ENCODE measurements around the gene KRTAP4-4. TPM values are rescaled to one million over a fixed set of nuclear protein-coding genes. Genes with fewer than 3 reads are reported as not detected.
"Not testable (repeated sequence)": the region's sequence is repeated elsewhere in the genome, so short reads cannot be mapped to it uniquely, and the experiment has no call there.

The KRTAP4-4 gene
- total RNA-seq (not detected), polyA plus RNA-seq (not detected), total RNA-seq (0 reads per million in 6 experiments)

GRCh38 chr17:41160648-41161047 is at the start of gene KRTAP4-4:
Gene KRTAP4-4 (minus strand): TSS chr17:41160748. CDS start chr17:41160691, 57 bp downstream.
- Mint-ChIP-seq H3K27ac (peak within 1 kb of the TSS in 4 of 10 donors; percentile 9 to 68 (median 42)), H3K36me3 (no peaks in the 10 kb centered on the region), H3K27me3 (peaks cover 0 to 3% (median 0%) of the 10 kb centered on the region in 5 donors), H3K4me3 (no peak within 1 kb of the TSS), H3K9me3 (no peaks in the 10 kb centered on the region), H3K4me1 (peaks cover 0 to 4% (median 0%) of the 10 kb centered on the region in 4 donors)
- ATAC-seq (no peak), DNase-seq (no peak)
- POLR2A ChIA-PET = no interaction called here

- POLR2A ChIA-PET = no interaction called here
- Mint-ChIP-seq H3K27ac (peak overlapping the region in 1 of 10 donors; percentile 11), H3K9me3 (peaks cover 0 to 9% (median 5%) of the 10 kb centered on the region in 9 donors), H3K36me3 (no peaks in the 10 kb centered on the region), H3K4me1 (no peaks in the 10 kb centered on the region), H3K4me3 (no peak overlapping the region), H3K27me3 (peaks cover 0 to 3% (median 0%) of the 10 kb centered on the region in 5 donors)
- no peak for DNase-seq
- no peak for ATAC-seq
These were observed 39.0 kb upstream of the KRTAP4-4 start for GRCh38 chr17:41199421-41200078.

GRCh38 chr17:41196068-41196467 is 35.5 kb upstream of the KRTAP4-4 start:
- Mint-ChIP-seq H3K27me3 (peaks cover 0 to 3% (median 0%) of the 10 kb centered on the region in 5 donors), H3K9me3 (peaks cover 0 to 16% (median 5%) of the 10 kb centered on the region in 9 donors), H3K4me3 (no peak overlapping the region), H3K27ac (no peak overlapping the region), H3K36me3 (no peaks in the 10 kb centered on the region), H3K4me1 (peaks cover 0 to 2% (median 0%) of the 10 kb centered on the region in 4 donors)
- POLR2A ChIA-PET = no interaction called here
- no peak for DNase-seq
- ATAC-seq = no peak

DNA sequence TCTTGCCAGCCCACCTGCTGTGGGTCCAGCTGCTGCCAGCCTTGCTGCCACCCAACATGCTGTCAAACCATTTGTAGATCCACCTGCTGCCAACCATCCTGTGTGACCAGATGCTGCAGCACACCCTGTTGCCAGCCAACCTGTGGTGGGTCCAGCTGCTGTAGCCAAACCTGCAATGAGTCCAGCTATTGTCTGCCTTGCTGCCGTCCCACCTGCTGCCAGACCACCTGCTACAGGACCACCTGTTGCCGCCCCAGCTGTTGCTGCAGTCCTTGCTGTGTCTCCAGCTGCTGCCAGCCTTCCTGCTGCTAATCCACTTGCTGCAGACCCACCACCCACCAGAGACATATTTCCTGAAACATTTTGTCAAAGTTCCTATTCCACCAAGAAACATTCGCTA is 29.8 kb upstream of the KRTAP4-4 start:
- Mint-ChIP-seq H3K27me3 (peaks cover 0 to 11% (median 4%) of the 10 kb centered on the region in 5 donors), H3K9me3 (peaks cover 0 to 11% (median 0%) of the 10 kb centered on the region in 9 donors), H3K27ac (peak overlapping the region in 1 of 10 donors; percentile 57), H3K4me3 (no peak overlapping the region), H3K4me1 (peaks cover 0 to 6% (median 0%) of the 10 kb centered on the region in 4 donors), H3K36me3 (no peaks in the 10 kb centered on the region)
- ATAC-seq (no peak), DNase-seq (no peak)
- POLR2A ChIA-PET = no interaction called here

GRCh38 chr17:41189837-41190318 is 29.3 kb upstream of the KRTAP4-4 start, which contains the start of gene KRTAP9-1:
Gene KRTAP9-1 (plus strand): TSS chr17:41189887. CDS start chr17:41189887, 0 bp downstream.
- POLR2A ChIA-PET, H3K4me1 Mint-ChIP-seq, DNase-seq, ATAC-seq, H3K4me3 Mint-ChIP-seq, H3K36me3 Mint-ChIP-seq: not testable (repeated sequence)
- peaks cover 0 to 11% (median 0%) of the 10 kb centered on the region in 9 donors for H3K9me3 Mint-ChIP-seq
- H3K27ac Mint-ChIP-seq = peak within 1 kb of the TSS in 1 of 10 donors; percentile 57
- H3K27me3 Mint-ChIP-seq = peaks cover 0 to 11% (median 4%) of the 10 kb centered on the region in 5 donors

DNA sequence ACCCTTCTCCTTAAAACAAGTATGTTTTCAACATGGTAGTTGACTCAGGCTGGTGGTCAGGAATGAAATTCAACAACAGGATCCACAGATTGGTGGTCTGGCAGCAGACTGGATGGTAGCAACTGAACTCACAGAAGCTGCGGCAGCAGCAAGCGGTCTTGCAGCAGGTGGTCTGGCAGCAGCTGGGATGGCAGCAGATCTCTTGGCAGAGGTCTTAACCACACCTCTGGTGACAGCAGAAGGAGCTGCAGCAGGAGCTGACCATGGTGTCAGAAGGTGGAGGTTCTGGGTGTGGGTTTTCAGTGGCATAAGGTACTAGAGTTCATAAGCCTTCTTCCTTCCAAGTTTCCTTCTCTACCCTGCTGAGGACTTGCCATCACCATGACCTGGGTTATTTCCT is 26.3 kb upstream of the KRTAP4-4 start:
- POLR2A ChIA-PET = no interaction called here
- Mint-ChIP-seq H3K4me1 (peaks cover 0 to 6% (median 0%) of the 10 kb centered on the region in 4 donors), H3K27me3 (peaks cover 0 to 11% (median 6%) of the 10 kb centered on the region in 5 donors), H3K9me3 (peaks cover 0 to 4% (median 0%) of the 10 kb centered on the region in 9 donors), H3K4me3 (no peak overlapping the region), H3K36me3 (no peaks in the 10 kb centered on the region), H3K27ac (no peak overlapping the region)
- DNase-seq (no peak), ATAC-seq (no peak)

DNA sequence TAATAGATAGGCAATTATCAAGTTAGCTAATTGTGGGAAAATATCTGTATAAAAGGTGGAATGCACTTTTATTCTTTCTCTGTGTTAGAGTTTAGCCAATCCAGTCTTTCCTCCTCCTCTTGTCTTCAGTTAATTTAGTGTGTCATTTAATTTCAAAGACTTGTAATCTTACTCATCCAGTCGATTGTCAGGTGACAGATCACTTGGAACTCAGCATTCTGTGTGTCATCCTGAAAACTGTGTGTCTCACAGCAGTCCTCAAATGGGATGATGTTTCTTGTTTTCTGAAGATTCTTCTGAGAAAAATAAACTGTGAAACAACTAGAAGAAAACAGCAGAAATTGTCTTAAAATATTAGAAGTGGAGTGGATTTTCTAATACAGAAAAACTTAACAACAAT is 24.5 kb upstream of the KRTAP4-4 start:
- Mint-ChIP-seq H3K27me3 (peaks cover 0 to 7% (median 3%) of the 10 kb centered on the region in 5 donors), H3K36me3 (no peaks in the 10 kb centered on the region), H3K9me3 (peaks cover 0 to 4% (median 0%) of the 10 kb centered on the region in 9 donors), H3K4me3 (no peak overlapping the region), H3K4me1 (peaks cover 0 to 1% (median 0%) of the 10 kb centered on the region in 4 donors), H3K27ac (no peak overlapping the region)
- POLR2A ChIA-PET = no interaction called here
- no peak for ATAC-seq
- no peak for DNase-seq

DNA sequence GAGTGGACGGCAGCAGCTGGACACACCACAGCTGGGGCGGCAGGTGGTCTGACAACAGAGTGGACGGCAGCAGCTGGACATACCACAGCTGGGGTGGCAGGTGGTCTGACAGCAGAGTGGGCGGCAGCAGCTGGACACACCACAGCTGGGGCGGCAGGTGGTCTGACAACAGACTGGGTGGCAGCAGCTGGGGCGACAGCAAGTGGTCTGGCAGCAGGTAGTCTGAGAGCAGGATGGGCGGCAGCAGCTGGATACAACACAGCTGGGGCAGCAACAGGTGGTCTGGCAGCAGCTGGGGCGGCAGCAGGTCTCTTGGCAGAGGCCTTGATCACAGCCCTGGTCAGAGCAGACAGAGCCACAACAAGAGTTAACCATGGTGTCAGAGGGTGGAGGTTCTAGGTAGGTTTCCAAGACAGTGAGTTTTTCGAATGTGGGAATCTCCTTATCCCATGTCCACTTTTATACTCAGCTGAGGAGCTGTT is 24.0 kb upstream of the KRTAP4-4 start, which contains the start of gene KRTAP4-1:
Gene KRTAP4-1 (minus strand): TSS at position 432 of the 482 bp plus-strand sequence. CDS start 57 bp downstream, at position 375.
- no peak for ATAC-seq
- H3K36me3 Mint-ChIP-seq = no peaks in the 10 kb centered on the region
- DNase-seq = no peak
- H3K4me1 Mint-ChIP-seq = peaks cover 0 to 1% (median 0%) of the 10 kb centered on the region in 4 donors
- POLR2A ChIA-PET = no interaction called here
- H3K9me3 Mint-ChIP-seq = peaks cover 0 to 4% (median 0%) of the 10 kb centered on the region in 9 donors
- H3K27ac Mint-ChIP-seq = no peak within 1 kb of the TSS
- H3K4me3 Mint-ChIP-seq = no peak within 1 kb of the TSS
- H3K27me3 Mint-ChIP-seq = peaks cover 0 to 7% (median 3%) of the 10 kb centered on the region in 5 donors

DNA sequence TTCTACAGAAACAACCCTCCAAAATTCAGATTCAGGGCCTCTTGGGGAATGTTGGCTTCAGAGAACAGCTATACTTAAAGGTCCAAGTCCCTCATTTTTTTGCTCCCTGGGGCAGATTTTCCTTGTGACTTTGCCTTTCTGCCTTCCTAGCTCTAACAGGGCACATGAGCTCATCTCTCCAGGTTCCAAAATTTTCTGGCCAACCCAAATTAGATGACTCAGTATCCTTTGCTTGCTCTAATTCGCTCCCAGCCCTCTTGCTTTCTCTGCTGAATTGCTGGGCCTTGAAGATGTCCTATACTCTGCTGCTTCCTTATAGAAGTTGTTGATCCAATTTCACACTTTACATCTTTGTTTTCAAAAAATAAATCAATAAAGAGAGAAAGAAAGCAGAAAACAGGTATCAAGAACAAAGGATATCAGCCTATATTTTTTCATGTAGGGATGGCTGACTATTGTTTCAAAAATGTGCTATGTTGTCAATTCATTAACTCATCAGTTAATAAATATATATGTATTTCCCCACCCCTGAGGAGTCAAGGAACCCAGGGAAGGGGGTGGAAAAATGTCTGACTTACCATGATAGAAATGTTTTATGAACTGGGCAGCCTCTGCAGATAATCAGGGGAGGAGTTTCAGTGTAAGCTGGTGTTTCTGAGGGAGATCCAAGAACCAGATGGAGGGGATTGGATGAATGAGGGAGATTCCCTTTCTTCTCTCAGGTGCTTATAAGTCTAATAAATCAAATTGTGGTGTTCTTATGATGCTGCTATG is 18.5 kb upstream of the KRTAP4-4 start:
- H3K27ac Mint-ChIP-seq = peak overlapping the region in 1 of 10 donors; percentile 17
- peaks cover 3 to 25% (median 8%) of the 10 kb centered on the region in 4 donors for H3K4me1 Mint-ChIP-seq
- H3K9me3 Mint-ChIP-seq = no peaks in the 10 kb centered on the region
- H3K36me3 Mint-ChIP-seq = no peaks in the 10 kb centered on the region
- POLR2A ChIA-PET = no interaction called here
- no peaks in the 10 kb centered on the region for H3K27me3 Mint-ChIP-seq
- no peak overlapping the region for H3K4me3 Mint-ChIP-seq
- DNase-seq (no peak), ATAC-seq (no peak)

DNA sequence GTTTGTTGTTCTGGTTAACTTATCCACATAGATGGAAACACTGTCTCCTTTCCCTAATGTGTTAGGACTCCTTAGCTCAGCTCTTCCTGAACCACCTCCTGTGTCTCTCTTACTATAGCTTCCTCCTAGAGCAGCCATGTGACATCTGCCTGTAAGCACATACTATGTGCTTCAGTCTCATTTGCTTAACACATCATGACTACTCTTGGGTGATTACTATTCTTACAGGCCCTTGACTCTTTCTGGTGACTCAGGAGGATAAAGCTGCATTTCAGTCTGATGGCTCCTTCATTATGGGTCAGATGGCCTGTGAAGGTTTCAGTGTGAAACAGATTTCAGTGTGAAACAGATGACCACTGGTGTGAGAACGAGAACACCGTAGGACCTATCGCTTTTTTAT is 17.8 kb upstream of the KRTAP4-4 start:
- ATAC-seq = no peak
- Mint-ChIP-seq H3K4me1 (peaks cover 4 to 27% (median 10%) of the 10 kb centered on the region in 4 donors), H3K9me3 (no peaks in the 10 kb centered on the region), H3K36me3 (no peaks in the 10 kb centered on the region), H3K4me3 (no peak overlapping the region), H3K27ac (peak overlapping the region in 1 of 10 donors; percentile 17), H3K27me3 (no peaks in the 10 kb centered on the region)
- POLR2A ChIA-PET = no interaction called here
- DNase-seq = no peak

DNA sequence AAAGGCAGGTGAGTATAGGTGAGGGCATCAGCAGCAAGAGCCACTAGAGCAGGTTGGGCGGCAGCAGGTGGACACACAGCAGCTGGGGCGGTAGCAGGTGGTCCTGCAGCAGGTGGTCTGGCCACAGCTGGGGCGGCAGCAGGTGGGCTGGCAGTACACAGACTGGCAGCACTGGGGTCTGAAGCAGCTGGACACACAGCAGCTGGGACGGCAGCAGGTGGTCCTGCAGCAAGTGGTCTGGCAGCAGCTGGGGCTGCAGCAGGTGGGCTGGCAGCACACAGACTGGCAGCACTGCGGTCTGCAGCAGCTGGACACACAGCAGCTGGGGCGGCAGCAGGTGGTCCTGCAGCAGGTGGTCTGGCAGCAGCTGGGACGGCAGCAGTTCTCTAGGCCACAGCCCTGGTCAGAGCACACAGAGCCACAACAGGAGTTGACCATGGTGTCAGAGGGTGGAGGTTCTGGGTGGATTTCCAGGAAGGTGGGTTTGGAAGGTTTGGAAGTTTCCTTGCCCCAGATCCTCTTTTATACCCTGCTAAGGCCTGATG is 17.3 kb upstream of the KRTAP4-4 start, which contains the start of gene KRTAP4-2:
Gene KRTAP4-2 (minus strand): TSS at position 495 of the 545 bp plus-strand sequence. CDS start 57 bp downstream, at position 438.
- H3K9me3 Mint-ChIP-seq = no peaks in the 10 kb centered on the region
- no peak for ATAC-seq
- H3K27me3 Mint-ChIP-seq = no peaks in the 10 kb centered on the region
- H3K4me3 Mint-ChIP-seq = no peak within 1 kb of the TSS
- DNase-seq = no peak
- H3K4me1 Mint-ChIP-seq = peaks cover 5 to 28% (median 13%) of the 10 kb centered on the region in 4 donors
- H3K36me3 Mint-ChIP-seq = no peaks in the 10 kb centered on the region
- POLR2A ChIA-PET = no interaction called here
- H3K27ac Mint-ChIP-seq = peak within 1 kb of the TSS in 3 of 10 donors; percentile 17 to 44 (median 39)

DNA sequence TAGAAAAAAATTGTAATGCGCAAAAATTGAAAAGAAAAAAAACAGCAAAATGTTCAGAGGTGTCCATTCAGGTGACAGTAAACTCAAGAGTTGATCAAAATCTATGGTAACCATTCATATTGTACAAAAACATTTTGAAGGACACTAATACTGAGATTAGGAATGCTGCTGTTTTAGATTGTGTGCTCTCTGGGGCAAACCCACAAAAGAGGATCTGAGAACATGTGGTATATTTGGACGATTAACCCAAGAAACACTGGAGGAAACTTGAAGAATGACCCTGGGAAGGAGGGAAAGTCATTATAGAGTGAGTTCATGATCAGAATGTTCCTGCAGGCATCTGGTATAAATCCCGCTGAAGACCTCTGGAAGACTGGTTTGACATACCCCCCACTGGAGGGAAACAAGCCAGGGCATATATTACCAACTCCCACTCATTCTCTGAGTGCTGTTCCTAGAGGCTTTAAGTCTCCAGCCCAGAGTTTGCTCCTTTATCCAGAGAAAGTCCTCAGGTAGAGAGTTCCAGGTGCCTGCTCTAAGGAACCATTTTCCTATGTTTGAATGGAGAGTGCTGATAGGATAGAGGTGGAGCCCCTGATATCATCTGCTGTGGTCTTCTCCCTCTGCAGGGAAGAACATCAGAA is 16.3 kb upstream of the KRTAP4-4 start:
- Mint-ChIP-seq H3K27ac (peak overlapping the region in 4 of 10 donors; percentile 30 to 50 (median 42)), H3K27me3 (no peaks in the 10 kb centered on the region), H3K9me3 (no peaks in the 10 kb centered on the region), H3K36me3 (no peaks in the 10 kb centered on the region), H3K4me3 (no peak overlapping the region), H3K4me1 (peaks cover 5 to 31% (median 16%) of the 10 kb centered on the region in 4 donors)
- no peak for DNase-seq
- POLR2A ChIA-PET = no interaction called here
- no peak for ATAC-seq
